Omental fat pad (tissue), 4 donors: ENCODE results near the gene BCAS2. TPM values are rescaled to one million over a fixed set of nuclear protein-coding genes. Genes with fewer than 3 reads are reported as not detected.

Experiments used
- ATAC-seq: fragments of 150-250 bp; one replicate; pipeline ENCODE4 v1.9.1; 2016; ENCODE audit warnings: mild to moderate bottlenecking, moderate library complexity; ENCODE audit not compliant: low FRiP score
- DNase-seq: peaks from one replicate; pipeline ENCODE4 v3.0.0-alpha.2; 2019; ENCODE audit warnings: low spot score
- total RNA-seq, 4 donors: library from RNA; depleted of rRNA; stranded (reverse); fragments of >200 nt; gene quantifications; one replicate each; pipeline ENCODE4 v1.1.0, GENCODE V29; 2016
- TF ChIP-seq, protein P1 (sequence below), 3 donors: fragments of 450-650 bp; IDR thresholded peaks; one replicate each; pipeline ENCODE4 v1.5.1; 2016 to 2017; ENCODE audit warnings: antibody characterized with exemption in 3 of 3, mild to moderate bottlenecking in 3 of 3, moderate library complexity in 2 of 3

Gene BCAS2
- total RNA-seq, 4 donors from 2014 or later, result 32.3 to 54.3 (median 35.6) TPM

DNA sequence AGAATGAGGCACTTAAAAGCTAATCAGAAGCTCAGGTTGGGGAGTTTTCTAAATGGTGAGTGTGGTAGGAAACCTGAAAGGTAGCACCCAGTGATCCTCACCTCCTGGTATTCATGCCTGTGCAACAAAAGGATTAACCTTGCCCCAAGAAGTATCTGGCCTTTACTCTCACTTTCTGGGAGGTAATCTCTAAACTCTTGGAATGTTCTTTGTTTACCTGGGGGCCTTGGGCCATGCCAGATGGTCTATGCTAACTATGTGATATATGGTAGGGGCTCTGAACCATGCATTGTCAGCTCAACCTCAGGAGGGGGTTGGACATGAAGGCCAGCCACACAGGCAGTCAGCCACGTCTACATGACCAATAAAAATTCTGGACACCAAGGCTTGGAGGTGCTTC, 46.0 kb downstream of the BCAS2 start:
- ATAC-seq (no peak), DNase-seq (no peak)
- TF ChIP-seq, protein P1, sequence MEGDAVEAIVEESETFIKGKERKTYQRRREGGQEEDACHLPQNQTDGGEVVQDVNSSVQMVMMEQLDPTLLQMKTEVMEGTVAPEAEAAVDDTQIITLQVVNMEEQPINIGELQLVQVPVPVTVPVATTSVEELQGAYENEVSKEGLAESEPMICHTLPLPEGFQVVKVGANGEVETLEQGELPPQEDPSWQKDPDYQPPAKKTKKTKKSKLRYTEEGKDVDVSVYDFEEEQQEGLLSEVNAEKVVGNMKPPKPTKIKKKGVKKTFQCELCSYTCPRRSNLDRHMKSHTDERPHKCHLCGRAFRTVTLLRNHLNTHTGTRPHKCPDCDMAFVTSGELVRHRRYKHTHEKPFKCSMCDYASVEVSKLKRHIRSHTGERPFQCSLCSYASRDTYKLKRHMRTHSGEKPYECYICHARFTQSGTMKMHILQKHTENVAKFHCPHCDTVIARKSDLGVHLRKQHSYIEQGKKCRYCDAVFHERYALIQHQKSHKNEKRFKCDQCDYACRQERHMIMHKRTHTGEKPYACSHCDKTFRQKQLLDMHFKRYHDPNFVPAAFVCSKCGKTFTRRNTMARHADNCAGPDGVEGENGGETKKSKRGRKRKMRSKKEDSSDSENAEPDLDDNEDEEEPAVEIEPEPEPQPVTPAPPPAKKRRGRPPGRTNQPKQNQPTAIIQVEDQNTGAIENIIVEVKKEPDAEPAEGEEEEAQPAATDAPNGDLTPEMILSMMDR (IDR thresholded peaks at IDR 0.05), result no peak

DNA sequence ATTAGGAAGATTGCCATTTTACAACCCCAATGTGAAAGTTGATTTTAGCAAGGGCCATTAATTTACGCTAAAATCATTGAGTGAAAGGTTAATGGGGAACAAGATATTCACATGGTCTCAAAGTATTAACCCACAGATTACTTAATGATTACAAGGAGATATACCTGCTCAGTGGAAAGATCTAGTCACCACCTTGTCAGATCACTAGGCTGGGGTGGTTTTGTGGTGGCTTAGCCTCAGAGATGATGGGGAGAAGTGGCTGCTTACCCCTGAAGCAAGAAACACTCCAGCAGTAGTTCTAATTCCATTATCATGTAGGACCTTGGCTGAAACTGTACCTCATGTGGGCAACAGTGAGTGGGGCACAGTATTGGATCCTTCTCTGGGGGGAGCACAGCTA, 50.3 kb downstream of the BCAS2 start:
- DNase-seq (no peak), ATAC-seq (no peak)
- TF ChIP-seq, protein P1 (IDR thresholded peaks at IDR 0.05), result no peak

GRCh38 chr1:114530224-114530623, 51.2 kb downstream of the BCAS2 start:
- DNase-seq, result no peak
- ATAC-seq, result no peak
- TF ChIP-seq, protein P1 (IDR thresholded peaks at IDR 0.05), result no peak

DNA sequence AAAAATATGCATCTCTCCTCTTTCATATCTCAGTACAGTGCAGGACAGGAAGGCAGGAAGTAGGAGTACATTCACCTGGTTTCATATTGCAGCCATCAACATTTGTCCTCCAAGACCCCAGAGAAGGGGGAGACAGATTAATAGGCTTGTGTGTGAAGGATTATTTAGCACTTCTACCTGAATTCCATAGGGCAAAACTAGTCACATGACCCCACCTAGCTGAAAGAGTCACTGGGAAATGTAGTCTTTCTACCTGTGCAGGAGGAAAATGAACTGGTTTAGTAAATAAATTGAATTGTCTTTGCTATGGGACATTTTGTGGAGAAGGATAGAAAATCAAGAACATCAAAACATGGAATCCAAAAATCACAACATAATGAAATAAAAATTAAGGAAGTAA, 56.5 kb downstream of the BCAS2 start:
- no peak for DNase-seq
- TF ChIP-seq, protein P1 (IDR thresholded peaks at IDR 0.05), result no peak
- ATAC-seq, result no peak

DNA sequence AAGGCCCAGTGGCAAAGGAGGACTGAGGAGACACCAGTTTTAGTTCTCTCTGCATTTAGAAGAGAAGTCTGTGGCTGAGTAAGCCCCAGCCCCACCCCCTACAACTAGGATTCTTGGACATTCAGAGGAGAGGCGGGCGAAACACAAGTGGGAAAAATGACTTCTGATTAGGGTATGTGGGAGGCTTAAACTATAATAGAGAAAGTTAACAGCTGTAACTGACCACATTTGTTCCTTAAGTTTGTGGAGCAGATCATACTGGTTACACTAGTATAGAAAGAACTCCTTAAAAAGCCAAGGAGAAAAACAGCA, 59.2 kb downstream of the BCAS2 start:
- TF ChIP-seq, protein P1 (IDR thresholded peaks at IDR 0.05), result no peak
- ATAC-seq (no peak), DNase-seq (no peak)

DNA sequence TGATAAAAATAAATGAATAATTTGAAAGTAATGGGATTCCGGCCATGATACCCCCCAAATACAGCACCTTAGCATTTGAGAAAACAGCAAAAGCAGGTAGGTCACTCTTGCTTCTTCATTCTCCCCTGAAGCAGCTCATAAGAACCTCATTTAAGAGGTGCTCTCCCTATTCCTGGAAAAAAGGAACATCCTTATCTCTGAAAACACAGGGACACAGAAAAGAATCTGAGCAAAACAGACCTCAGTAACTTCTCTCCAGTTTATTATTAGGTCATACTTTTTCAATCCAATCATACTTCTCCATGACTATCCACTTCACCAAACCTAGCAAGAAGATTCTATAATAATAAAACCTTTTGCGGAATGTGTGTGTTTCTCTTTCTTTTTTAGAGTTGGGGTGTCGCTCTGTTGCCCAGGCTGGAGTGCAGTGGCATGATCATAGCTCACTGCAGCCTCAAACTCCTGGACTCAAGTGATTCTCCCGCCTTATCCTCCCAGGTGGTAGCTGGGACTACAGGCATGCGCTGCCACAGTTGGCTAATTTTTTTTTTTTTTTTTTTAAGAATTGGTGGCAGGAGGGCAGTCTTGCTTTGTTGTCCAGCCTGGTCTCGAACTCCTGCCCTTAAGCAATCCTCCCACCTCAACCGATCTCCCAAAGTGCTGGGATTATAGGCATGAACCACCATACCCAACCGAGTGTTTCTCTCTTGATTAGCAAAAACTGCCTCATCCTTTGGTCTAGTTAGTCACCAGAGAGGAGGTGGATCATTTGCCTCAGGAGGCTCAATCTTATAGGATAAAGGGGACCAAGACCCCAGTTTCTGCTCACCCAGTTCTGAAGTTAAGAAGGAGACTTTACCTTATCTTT, 59.8 kb downstream of the BCAS2 start:
- ATAC-seq (no peak), DNase-seq (no peak)
- TF ChIP-seq, protein P1 (IDR thresholded peaks at IDR 0.05), result no peak

Other genes starting within 250 kb of the BCAS2 start
- gene TRIM33, start 70.4 kb downstream of the BCAS2 start, total RNA-seq, result 10 to 100 TPM; 29.2 to 40.7 (median 33.7) TPM
- 1 to 10 TPM; 1.9 to 6.6 (median 3.1) TPM for gene DENND2C, start 88.4 kb upstream of the BCAS2 start, total RNA-seq
- gene AMPD1, start 113.9 kb upstream of the BCAS2 start, total RNA-seq, result not detected
- 10 to 100 TPM; 24.1 to 46.2 (median 31.9) TPM for gene NRAS, start 135.2 kb upstream of the BCAS2 start, total RNA-seq
- gene CSDE1, start 176.4 kb upstream of the BCAS2 start, total RNA-seq, result 1,000 to 10,000 TPM in 3 of 4 donors, 100 to 1,000 TPM in 1; 879 to 1,224 (median 1,011) TPM
- 10 to 100 TPM; 27.0 to 58.0 (median 38.7) TPM for gene SIKE1, start 199.1 kb upstream of the BCAS2 start, total RNA-seq